ENCODE measurements around the gene NKAIN1. TPM values are rescaled to one million over a fixed set of nuclear protein-coding genes. Genes with fewer than 3 reads are reported as not detected.

Gene NKAIN1
- polyA plus RNA-seq, 2 of the 4 experiments (the other 2 are of a cell fraction), result 0.74 to 0.80 TPM

DNA sequence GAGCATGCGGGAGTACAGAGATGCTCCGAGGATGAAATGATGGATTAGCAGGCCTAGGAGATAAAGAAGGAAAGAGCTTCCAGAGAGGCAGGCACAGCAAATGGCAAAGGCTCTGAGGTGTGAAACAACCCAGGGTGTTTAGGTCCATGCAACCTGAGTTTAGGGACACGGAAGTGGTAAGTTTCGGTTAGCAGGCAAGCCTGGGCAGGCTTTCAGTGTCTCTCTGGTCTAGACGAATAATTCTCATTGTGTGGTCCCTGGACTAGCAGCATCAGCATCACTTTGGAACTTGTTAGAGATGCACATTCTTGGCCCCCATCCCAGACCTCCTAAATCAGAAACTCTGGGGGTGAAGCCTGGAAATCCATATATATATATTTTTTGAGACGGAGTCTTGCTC, 18.6 kb downstream of the NKAIN1 start:
- Histone ChIP-seq H3K4me3 (no peak overlapping the region), H3K27ac (no peak overlapping the region), H3K4me2 (no peak overlapping the region), H3K9me3 (no peaks in the 10 kb centered on the region), H3K4me1 (no peaks in the 10 kb centered on the region)
- ATAC-seq, result no peak
- DNase-seq (ENCODE audit: low read depth in 1 of 2, low spot score in 1 of 2), result no peak
- WGBS (ENCODE audit: missing lambda C conversion rate), result 83% methylated on average over 6 of the region's 6 CpGs
- POLR2A ChIA-PET, result no interaction called here
- no peak for FAIRE-seq
- CTCF ChIA-PET, result interaction anchor here (0.7 kb wide), 1 partner anchor 39 kb away, joined by 3 read pairs; no protein-coding TSS in a partner anchor
- TF ChIP-seq KDM1A (IDR thresholded peaks at IDR 0.05; ENCODE audit: low read depth), result no peak
- no peak for TF ChIP-seq HDAC2 (IDR thresholded peaks at IDR 0.05)
- TF ChIP-seq JUNB (IDR thresholded peaks at IDR 0.05), result no peak
- TF ChIP-seq CHD2 (IDR thresholded peaks at IDR 0.05; ENCODE audit: low read length, partially characterized antibody), result no peak
- TF ChIP-seq PHF8 (IDR thresholded peaks at IDR 0.05; ENCODE audit: borderline replicate concordance, low read depth), result no peak
- no peak for TF ChIP-seq ZFP36 (IDR thresholded peaks at IDR 0.05; ENCODE audit: borderline replicate concordance, partially characterized antibody)
- TF ChIP-seq, protein P1, sequence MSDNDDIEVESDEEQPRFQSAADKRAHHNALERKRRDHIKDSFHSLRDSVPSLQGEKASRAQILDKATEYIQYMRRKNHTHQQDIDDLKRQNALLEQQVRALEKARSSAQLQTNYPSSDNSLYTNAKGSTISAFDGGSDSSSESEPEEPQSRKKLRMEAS (IDR thresholded peaks at IDR 0.05), result no peak
- no peak for TF ChIP-seq BCL3 (IDR thresholded peaks at IDR 0.05)
- TF ChIP-seq RAD21 (conservative IDR thresholded peaks at IDR 0.05 in 1 of 2, IDR thresholded peaks at IDR 0.05 in 1 of 2), result no peak
- no peak for TF ChIP-seq CBX8 (IDR thresholded peaks at IDR 0.05)
- no peak for TF ChIP-seq EP300 (IDR thresholded peaks at IDR 0.05)
- TF ChIP-seq, protein P2, sequence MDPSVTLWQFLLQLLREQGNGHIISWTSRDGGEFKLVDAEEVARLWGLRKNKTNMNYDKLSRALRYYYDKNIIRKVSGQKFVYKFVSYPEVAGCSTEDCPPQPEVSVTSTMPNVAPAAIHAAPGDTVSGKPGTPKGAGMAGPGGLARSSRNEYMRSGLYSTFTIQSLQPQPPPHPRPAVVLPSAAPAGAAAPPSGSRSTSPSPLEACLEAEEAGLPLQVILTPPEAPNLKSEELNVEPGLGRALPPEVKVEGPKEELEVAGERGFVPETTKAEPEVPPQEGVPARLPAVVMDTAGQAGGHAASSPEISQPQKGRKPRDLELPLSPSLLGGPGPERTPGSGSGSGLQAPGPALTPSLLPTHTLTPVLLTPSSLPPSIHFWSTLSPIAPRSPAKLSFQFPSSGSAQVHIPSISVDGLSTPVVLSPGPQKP (IDR thresholded peaks at IDR 0.05; ENCODE audit: low read depth, low read length), result no peak
- no peak for TF ChIP-seq ZNF302 (CRISPR knock-in tag; IDR thresholded peaks at IDR 0.05)
- no peak for TF ChIP-seq MAZ (IDR thresholded peaks at IDR 0.05; ENCODE audit: borderline replicate concordance, low read depth, low read length)
- no peak for TF ChIP-seq ZSCAN20 (CRISPR knock-in tag; IDR thresholded peaks at IDR 0.05)
- no peak for TF ChIP-seq EHF (CRISPR knock-in tag; IDR thresholded peaks at IDR 0.05)

- no peaks in the 10 kb centered on the region for H3K9me3 ChIP-seq
- DNase-seq (ENCODE audit: low read depth in 1 of 2, low spot score in 1 of 2), result no peak
- CTCF ChIA-PET, result interaction anchor here (0.9 kb wide), 1 partner anchor 11 kb away, joined by 3 read pairs; no protein-coding TSS in a partner anchor
- no peak overlapping the region for H3K27ac ChIP-seq
- TF ChIP-seq MYC (IDR thresholded peaks at IDR 0.05; ENCODE audit: borderline replicate concordance, low read length) (no peak), USF2 (IDR thresholded peaks at IDR 0.05) (no peak), RARB (CRISPR knock-in tag; IDR thresholded peaks at IDR 0.05) (no peak), NFE2L2 (conservative IDR thresholded peaks at IDR 0.05; ENCODE audit: low read length) (no peak), CHD4 (IDR thresholded peaks at IDR 0.05; ENCODE audit: borderline replicate concordance) (no peak), BCL3 (IDR thresholded peaks at IDR 0.05) (no peak), JUN (IDR thresholded peaks at IDR 0.05) (no peak), TP53 (CRISPR knock-in tag; IDR thresholded peaks at IDR 0.05) (no peak), NPAS2 (CRISPR knock-in tag; IDR thresholded peaks at IDR 0.05; ENCODE audit: borderline replicate concordance) (no peak), EP300 (IDR thresholded peaks at IDR 0.05) (no peak), HOXB5 (CRISPR knock-in tag; IDR thresholded peaks at IDR 0.05) (no peak), RCOR1 (IDR thresholded peaks at IDR 0.05; ENCODE audit: low read depth, low read length) (no peak), TFCP2L1 (CRISPR knock-in tag; IDR thresholded peaks at IDR 0.05) (no peak)
- TF ChIP-seq, protein P3, sequence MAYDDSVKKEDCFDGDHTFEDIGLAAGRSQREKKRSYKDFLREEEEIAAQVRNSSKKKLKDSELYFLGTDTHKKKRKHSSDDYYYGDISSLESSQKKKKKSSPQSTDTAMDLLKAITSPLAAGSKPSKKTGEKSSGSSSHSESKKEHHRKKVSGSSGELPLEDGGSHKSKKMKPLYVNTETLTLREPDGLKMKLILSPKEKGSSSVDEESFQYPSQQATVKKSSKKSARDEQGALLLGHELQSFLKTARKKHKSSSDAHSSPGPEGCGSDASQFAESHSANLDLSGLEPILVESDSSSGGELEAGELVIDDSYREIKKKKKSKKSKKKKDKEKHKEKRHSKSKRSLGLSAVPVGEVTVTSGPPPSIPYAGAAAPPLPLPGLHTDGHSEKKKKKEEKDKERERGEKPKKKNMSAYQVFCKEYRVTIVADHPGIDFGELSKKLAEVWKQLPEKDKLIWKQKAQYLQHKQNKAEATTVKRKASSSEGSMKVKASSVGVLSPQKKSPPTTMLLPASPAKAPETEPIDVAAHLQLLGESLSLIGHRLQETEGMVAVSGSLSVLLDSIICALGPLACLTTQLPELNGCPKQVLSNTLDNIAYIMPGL (CRISPR knock-in tag; IDR thresholded peaks at IDR 0.05; ENCODE audit: borderline replicate concordance), result no peak
- TF ChIP-seq, protein P4, sequence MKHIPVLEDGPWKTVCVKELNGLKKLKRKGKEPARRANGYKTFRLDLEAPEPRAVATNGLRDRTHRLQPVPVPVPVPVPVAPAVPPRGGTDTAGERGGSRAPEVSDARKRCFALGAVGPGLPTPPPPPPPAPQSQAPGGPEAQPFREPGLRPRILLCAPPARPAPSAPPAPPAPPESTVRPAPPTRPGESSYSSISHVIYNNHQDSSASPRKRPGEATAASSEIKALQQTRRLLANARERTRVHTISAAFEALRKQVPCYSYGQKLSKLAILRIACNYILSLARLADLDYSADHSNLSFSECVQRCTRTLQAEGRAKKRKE (CRISPR knock-in tag; IDR thresholded peaks at IDR 0.05; ENCODE audit: low read depth), result no peak
- no peak overlapping the region for H3K4me2 ChIP-seq
- no peak for FAIRE-seq
- WGBS (ENCODE audit: missing lambda C conversion rate), result 73% methylated on average over 3 of the region's 6 CpGs
- H3K4me3 ChIP-seq, result no peak overlapping the region
- no peak for ATAC-seq
- POLR2A ChIA-PET, result no interaction called here
- H3K4me1 ChIP-seq, result no peaks in the 10 kb centered on the region
Measured at GRCh38 chr1:31219489-31219888, 20.2 kb downstream of the NKAIN1 start.

All from A549 (cell line).